GM19328 (cell line): ENCODE data around the gene TERT.

Experiments
- ATAC-seq: cut with Tn5 transposase; IDR thresholded peaks from one replicate; pipeline ENCODE4 v1.9.1; 2021; ENCODE audit warnings: mild to moderate bottlenecking, moderate library complexity; ENCODE audit not compliant: unreplicated experiment

TERT gene

DNA sequence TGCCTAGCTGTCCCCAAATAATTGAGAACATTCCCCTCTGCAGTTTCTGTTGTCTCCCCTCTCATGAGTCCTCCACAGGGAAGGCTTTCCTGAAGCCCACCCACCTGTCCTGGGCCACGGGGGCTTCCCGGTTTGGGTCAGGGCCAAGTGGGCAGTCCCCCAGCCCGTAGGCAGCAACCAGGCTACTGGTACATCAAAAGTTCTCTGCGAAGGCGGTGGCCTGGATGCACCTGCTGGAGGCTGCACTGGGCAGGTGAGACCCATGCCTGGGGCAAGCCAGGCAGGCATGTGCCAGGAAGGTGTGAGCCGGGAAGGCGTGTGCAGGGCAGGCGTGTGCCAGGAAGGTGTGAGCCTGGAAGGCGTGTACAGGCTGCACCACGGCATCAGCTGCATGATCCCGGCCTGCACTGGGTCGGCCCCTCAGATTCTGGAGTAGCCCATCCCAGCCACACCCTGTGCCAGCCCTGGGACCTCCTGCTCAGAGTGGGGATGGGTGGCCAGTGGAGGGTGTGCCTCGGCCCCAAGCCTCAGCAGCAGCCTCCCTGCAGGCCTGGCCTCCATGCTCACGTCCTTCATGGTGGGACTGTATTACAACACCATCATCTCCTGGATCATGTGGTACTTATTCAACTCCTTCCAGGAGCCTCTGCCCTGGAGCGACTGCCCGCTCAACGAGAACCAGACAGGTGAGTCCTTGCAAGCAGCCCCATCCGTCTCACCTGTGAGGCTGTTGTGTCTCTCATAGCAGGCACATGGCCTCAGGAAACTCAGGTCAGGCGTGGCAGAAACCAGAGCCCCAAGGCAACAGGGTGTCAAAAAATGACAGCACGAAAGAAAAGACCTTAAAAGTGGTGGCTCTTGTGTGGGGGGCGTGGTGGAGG is 84.7 kb downstream of the TERT start:
- ATAC-seq = no peak

DNA sequence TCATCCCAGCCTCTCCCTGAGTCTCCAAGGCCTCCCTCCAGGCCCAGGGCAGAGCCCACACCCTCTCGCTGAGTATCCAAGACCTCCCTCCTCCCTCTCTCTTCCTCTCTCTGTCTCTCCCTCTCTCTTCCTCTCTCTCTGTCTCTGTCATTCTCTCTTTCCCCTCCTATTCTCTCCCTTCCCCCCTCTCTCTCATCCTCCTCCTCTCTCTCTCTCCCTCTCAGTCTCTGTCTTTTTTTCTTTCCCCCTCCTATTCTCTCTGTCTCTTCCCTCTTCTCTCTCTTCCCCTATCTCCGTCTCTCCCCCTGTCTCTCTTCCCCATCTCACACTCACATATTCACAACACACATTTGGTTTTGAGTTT is 85.4 kb downstream of the TERT start:
- no peak for ATAC-seq

DNA sequence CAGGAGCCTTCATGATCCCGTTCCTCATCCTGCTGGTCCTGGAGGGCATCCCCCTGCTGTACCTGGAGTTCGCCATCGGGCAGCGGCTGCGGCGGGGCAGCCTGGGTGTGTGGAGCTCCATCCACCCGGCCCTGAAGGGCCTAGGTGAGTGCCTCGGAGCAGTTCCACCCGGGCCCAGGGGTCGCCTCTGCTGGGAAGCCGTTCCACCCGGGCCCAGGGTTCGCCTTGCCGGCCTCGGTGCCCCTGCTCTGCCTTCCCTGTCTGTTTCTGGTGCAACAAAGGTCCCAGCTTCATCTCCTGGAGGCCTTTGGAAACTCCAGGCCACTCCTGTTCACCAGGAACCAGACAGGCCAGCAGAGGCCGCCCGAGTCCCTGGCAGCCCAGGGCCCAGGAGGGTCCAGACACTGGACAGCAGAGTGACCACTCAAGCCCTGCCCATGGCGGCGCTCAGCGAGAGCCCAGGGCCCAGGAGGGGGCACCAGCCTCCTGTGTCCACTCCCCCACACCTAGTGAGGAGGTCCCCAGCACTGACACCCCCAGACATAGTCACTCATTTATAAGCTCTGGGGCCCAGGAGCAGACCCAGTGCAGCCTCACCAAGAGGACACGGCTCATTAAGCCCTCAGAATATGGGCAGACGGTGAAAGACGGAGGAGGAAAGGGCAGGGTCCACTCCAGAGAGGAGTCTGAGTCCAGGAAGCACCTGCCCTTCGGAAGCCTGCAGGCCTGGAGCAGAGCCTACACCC is 86.0 kb downstream of the TERT start:
- ATAC-seq = no peak

DNA sequence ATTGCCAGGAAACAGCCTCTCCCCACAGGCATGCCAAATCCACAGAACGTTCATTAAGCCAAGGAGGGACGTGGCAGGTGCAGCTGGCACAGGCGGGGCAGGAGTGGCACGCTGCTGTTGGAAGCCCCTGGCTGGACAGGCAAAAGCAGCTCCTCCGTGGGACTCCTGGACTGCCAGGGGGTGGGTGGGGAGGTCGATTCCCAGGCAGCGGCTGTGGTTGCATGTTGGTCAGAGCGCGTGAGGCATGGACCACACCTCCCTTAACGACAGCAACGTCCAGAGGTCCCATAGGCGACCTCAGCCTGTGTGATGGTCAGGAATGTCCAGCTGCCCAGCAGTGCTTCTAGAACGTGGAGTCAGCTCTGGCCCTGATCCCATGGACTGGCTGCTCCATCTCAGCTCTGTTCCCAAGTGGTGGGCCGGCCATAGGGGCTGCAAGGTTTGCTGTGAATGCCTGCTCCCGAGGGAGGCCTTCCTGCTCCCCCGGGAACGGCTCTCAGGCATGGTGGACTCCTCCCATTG is 86.6 kb downstream of the TERT start:
- ATAC-seq = no peak

DNA sequence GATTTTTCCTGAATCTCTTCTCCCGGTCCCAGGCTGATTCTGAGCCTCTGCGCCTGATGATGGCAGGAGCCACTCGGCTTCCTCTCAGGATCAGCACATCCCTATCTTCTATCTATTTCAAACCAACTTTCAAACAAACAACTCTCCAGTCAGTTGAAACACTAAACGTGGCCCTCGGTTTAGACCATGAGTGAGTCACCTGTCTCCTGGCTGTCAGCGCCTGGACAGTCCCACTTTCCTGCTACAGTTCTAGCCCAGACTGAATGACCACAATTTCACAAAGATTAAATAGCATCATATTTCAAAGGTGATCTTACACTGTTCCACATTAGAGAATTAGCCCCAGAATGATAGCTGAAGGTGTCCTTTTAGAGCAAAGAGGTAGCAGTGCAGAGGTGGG is 87.3 kb downstream of the TERT start:
- ATAC-seq = no peak

DNA sequence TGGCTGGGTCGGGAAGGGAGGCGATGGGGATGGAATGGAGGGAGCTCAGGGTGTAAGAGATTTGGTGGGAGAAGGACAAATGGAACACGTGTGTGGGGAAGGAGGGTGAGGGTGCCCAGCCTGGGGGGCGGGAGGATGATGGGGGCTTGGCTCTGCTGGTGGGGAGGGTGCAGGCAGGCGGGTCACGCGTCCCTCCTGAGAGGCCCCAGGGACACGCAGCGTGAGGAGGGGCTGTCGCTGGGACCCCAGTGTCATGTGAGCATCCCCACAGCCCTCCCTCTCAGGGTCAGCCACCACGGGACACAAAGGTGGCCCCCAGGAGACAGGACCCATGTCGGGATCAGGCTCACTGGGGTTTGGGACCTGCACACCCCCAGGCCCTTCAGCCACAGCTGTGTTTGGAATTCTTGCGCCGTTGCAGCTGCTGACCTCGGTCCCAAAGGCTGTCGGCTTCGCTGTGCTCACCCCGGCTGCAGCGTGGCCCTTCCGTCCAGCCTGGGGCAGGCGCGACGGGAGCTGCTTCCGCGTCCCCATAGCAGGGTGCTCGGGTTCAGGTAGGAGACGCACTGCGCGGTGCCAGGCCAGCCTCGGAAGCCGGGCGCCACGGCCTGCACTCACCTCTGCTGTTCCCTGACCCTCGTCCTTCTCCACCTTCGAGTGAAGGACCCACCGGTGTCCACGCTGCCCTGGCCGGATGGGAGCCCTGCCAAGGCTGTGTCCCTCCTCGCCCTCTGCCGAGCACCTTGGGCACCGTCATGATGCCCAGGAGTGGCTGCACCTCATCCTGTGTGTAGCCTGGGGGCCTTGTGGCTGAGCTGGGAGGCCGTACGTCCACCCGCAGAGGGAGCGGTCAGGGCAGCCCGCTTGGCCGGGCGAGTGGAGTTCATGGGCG is 88.1 kb downstream of the TERT start:
- no peak for ATAC-seq

DNA sequence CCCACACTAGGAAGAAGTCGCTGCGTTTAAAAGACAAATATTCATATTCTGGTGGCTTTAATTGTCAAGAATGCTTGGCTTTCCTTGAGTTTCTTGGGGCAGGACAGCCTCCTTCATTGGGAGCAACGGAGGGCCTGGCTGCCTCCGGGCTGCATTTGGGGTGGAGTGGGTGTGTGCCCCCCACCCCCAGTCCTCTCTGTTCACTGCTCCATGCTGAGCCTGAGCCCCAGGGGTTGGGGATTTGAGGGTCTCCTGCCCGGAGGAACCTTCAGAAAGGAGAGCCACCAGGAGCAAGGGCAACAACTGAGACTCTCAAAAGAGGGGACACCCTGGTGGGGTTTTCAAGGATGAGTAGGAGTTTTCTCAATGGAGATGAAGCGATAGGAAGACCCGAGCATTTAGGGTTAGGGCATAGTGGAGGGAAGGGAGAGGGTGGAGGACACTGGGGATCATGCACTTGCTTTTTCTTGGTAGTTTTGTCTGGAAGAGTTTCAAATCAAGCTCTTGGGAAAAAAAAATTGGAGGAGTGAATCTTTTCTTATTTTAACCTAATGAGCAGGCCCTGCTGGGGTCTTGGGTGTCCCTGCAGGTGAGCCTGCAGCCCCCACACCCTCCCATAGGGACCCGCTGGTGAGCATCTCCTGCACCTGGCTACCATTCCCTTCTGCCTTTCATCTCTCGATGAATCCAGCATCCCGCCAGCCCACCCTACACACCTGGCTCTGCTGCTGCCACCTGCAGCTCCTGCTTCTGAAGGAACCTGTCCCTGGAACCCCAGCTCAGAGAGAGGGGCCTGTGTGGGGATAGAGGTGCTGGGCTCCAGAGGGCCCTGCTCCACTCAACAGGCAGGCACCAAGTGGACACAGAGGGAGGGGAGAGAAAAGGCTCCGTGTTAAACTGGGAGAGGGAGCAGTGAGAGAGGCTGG is 89.3 kb downstream of the TERT start:
- no peak for ATAC-seq

DNA sequence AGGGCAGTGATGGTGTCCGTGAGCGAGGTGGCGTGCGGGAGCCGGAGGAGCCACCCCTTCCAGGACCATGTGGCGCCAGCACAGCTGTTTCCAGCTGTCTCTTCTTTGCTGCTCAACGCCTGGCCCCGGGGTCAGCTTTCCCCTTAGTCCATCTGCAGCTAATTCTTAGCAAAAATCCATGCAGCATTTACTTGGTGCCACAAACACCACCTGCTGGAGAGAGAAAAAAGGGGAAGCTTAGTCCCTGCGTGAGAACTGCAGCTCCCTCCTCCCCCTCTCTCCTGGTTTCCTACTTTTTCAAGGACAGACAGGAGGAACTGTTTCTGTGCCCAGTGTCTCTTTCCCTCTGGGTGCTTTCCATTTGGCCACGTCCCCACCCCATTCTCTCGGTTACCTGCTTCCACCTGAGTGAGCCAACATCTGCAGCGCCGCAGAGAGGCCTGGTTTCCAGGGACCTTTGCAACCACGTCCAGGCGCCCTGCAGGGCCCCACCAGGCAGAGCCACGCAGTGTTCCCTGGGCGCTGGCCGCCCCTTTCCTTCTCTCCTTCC is 90.1 kb downstream of the TERT start:
- ATAC-seq = no peak

DNA sequence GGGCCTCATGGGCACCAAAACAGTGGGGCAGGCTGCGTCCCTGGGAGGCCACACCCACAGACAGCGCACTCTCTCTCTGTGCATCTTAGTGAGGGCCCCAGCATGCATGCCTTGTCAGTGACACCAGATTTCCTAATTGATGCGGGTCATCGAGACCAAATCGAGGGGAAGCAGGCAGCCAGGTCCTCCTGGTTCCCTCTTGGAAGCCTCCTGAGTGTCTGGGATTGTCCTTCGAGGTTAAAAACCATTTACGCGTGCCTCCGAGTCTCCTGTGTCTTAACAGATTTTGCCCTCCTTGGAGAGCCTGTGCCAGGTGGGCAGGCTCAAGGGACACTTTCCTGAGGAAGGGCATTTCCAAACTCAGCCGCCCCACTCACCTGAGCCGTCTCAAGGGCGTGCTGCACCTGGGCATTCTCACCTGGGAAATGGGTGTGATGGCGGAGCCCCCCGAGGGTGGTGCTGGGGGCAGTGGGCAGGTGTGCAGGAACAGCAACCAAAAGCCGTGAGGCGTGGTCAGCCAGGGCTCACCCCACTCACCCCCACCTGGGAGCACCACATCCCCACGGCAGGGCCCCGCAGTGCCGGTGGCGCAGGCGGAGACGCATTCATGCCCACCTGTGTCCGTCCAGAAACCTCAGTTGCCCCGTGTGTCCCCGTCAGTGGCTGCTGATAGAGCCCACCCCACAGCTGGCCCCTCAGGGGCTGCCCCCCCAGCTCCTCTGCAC is 90.7 kb downstream of the TERT start:
- no peak for ATAC-seq

DNA sequence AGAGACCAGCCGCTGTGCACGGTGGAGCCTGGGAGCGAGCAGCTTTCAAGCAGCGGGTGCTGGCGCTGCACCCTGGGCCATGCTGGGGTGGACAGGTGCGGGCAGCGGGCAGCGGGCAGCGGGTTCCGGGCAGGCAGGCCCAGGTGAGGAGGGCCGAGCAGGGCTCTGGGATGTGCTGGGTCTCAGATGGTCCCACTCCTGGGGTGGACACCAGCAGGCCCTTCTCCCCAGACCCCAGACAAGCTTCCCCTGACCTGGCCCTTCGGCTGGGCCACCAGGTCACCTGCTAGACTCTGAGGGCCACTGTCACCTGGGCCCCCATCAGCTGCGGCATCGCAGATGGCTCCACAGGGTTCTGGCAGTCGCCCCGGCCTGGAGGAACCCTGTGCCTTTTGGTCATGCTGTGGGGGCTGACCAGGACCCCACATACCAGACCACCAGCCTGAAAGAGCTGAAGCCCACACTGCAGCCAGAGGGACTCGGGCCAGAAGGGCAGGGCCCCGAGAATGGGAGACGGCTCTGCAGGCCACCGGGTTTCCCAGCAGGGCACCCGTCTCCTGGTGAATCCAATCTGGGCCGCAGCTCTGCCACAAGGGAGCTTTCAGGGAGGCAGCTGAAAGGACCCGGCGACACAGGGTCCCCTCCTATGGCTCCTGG is 91.4 kb downstream of the TERT start:
- ATAC-seq = no peak
